HTR-8/SVneo (cell line): ENCODE measurements around the gene SERPINA1.

Source experiments
- DNase-seq: peaks from one replicate; pipeline ENCODE4 v3.0.0; 2011; ENCODE audit warnings: low spot score, mixed read lengths; ENCODE audit not compliant: insufficient read length
- FAIRE-seq: peaks from 2 replicates; lab custom pipeline; 2011; peaks lifted over from hg19 to GRCh38; lab: Jason Lieb, UNC

SERPINA1 gene

GRCh38 chr14:94398536-94398935, 10.1 kb upstream of the SERPINA1 start:
- no peak for DNase-seq

GRCh38 chr14:94398182-94398479, 9.7 kb upstream of the SERPINA1 start:
- no peak for FAIRE-seq
- no peak for DNase-seq

More at GRCh38 chr14:94398536-94398935, 10.1 kb upstream of the SERPINA1 start:
- FAIRE-seq, result no peak

GRCh38 chr14:94397289-94398181, 9.1 kb upstream of the SERPINA1 start:
- DNase-seq, result no peak
- no peak for FAIRE-seq

GRCh38 chr14:94396628-94397225, 8.3 kb upstream of the SERPINA1 start:
- no peak for FAIRE-seq

GRCh38 chr14:94395888-94396574, 7.6 kb upstream of the SERPINA1 start:
- FAIRE-seq, result no peak
- DNase-seq, result no peak

More at GRCh38 chr14:94396628-94397225, 8.3 kb upstream of the SERPINA1 start:
- no peak for DNase-seq

DNA sequence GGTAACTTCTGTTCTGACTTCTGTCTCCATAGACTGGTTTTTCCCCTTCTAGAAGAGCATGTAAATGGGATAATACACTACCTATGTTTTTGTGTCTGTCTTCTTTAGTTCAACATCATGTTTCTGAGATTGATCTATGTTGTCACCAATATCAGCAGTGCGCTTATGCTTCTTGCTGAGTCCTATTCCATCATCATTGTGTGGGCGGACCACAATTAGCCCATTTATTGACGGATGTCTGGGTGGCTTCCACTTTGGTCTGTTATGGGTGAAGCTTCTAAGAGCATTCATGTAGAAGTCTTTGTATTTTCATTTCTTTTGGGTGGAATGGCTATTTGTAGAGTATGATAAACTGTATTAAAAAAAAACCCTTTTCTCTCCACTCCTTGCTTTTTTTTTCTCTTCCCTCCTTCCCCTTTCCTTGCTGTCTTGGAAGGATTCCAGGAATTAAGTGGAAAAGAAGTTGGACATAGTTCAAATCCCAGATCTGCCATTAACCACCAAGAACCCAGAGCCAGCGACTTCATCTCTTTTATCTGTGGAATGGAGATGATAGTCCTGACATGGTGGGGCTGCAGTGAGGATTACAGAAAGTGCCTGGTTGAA, 7.0 kb upstream of the SERPINA1 start:
- FAIRE-seq, result no peak

GRCh38 chr14:94394581-94395207, 6.3 kb upstream of the SERPINA1 start:
- DNase-seq, result no peak
- no peak for FAIRE-seq

More for the DNA sequence above, 7.0 kb upstream of the SERPINA1 start:
- no peak for DNase-seq

DNA sequence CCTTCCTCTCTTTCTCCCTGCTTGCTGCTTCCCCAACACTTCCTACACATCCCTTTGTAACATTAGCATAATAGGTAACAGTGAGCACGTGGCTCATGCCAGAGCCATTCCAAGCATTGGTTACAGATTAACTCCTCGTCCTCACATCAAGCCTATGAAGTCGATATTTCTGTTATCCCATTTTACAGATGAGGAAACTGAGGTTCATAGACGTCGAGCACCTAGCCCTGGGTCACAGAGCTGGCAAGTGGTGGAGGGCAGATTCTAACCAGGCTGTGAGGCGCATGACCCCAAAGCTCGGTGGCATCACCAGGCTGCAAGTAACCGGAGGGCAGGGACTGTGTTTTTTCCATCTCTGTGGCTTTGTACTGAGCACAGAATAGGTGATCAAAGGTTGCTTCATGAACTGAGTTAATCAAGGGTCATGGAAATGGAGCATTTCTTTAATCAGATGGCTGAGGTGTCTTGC, 5.7 kb upstream of the SERPINA1 start:
- FAIRE-seq (no peak), DNase-seq (no peak)

GRCh38 chr14:94393474-94393873, 5.1 kb upstream of the SERPINA1 start:
- FAIRE-seq (no peak), DNase-seq (no peak)

DNA sequence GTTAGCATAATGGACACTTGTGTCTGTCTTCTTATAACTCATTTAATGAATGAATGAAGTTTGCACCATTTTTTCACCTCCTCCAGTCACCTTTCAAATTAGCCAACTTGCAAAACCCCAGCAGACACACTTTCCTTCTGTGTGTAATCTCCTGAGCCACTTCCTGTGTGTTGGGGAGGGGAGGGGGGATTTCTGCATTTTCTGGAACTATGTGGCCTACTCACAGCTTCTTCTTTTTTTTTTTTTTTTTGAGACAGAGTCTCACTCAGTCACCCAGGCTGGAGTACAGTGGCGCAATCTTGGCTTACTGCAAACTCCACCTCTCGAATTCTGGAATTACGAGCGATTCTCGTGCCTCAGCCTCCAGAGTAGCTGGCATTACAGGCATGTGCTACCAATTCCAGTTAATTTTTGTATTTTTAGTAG, 4.1 kb upstream of the SERPINA1 start:
- DNase-seq, result peak; percentile 37
- no peak for FAIRE-seq

GRCh38 chr14:94391281-94391975, 3.0 kb upstream of the SERPINA1 start:
- DNase-seq, result no peak
- no peak for FAIRE-seq

DNA sequence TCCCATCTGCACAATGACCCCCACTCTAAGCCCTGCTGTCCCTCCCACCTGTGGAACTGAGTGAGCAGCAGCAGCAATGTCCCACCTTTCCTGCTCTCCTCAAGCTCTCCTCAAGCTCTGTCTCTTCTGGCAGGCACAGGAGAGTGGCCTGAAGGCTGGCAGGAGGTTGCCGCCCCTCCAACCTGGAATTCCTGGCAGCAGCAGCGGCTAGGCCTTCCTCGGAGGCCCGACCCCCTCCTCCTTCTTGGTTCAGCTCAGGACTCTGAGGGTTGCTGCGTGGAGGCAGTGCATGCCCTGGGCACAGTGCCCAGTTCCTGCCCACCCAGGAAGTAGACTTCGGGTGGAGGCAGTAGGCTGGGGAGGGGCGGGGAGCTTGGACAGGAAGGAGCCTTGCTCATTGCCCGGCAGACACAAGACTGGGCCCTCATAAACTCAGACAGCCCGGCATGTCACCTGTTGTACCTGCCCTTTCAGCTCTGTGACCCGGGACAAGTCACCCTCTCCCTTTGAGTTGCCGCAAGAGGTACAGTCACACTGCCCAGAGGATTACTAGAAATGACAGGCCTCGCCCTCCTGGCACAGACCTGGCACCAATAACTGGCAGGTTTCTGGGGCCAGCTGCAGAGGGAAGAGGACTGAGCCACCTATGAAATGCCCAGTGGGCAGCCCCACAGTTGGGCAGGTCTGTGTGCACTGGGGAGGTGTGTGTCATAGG, 2.1 kb upstream of the SERPINA1 start:
- FAIRE-seq (peak; percentile 80), DNase-seq (peak; percentile 34)

- no peak for FAIRE-seq
- DNase-seq, result no peak
Observed at GRCh38 chr14:94389731-94390371, 1.4 kb upstream of the SERPINA1 start.

DNA sequence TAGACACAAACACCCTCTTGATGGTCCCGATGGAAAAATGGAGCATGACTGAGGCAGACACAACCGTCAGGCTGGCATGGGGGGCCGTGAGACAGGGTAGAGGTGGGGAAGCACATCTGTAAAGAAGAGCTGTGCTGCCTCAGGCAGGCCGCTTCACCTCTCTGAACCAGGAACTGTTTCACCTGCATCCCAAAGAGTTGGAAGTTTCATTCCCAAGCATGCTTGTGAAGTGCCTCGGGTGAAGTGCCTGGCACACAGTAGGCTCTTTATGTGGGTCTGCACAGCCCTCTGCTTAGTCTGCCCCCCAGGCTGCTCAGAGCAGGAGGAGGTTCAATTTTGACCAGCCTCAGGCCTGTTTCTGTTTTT, 685 bp upstream of the SERPINA1 start:
- FAIRE-seq (no peak), DNase-seq (no peak)

DNA sequence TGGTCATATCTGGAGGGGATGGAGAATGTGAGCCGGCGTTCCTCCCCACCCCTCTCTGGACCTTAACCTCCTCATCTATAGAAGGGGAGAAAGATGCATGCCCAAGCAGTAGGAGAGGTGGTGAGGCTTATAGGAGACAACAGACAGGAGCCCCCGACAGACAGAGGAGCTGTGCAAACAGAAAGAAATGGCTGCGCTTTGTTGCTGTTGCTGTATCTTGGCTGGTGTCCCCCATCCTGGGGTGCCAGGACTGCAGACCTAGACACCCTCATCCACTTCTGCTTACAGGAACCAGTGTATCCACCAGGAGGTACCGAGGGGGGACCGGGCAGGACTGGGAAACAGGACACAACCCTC, 397 bp downstream of the SERPINA1 start:
- no peak for FAIRE-seq
- DNase-seq, result no peak

GRCh38 chr14:94387051-94388026, 1.1 kb downstream of the SERPINA1 start:
- no peak for DNase-seq

More at GRCh38 chr14:94387051-94388026, 1.1 kb downstream of the SERPINA1 start:
- FAIRE-seq, result no peak
